ENCODE measurements around the gene GDPD4.

Gene GDPD4

DNA sequence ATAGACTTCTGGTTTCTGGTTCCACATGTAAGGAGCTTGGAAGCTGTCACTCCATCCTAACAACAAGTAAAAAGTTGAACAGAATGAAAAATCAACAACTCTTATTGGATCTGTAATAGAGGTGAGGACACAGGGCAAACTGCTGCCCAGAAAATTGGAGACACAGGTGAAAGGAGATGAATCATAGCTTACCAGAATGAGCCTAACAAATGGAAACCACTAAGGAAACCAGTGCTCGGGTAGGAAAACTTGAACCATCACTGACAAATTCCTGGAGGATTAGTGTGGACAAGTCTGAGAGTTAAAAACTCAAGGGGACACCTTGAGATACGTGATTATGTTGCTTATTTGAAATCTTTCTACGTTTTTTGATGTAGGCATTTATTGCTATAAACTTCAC lies 52.1 kb downstream of the GDPD4 start:
- no peak for DNase-seq (ENCODE audit: low read depth in 2 of 3, low spot score in 1 of 3)

DNA sequence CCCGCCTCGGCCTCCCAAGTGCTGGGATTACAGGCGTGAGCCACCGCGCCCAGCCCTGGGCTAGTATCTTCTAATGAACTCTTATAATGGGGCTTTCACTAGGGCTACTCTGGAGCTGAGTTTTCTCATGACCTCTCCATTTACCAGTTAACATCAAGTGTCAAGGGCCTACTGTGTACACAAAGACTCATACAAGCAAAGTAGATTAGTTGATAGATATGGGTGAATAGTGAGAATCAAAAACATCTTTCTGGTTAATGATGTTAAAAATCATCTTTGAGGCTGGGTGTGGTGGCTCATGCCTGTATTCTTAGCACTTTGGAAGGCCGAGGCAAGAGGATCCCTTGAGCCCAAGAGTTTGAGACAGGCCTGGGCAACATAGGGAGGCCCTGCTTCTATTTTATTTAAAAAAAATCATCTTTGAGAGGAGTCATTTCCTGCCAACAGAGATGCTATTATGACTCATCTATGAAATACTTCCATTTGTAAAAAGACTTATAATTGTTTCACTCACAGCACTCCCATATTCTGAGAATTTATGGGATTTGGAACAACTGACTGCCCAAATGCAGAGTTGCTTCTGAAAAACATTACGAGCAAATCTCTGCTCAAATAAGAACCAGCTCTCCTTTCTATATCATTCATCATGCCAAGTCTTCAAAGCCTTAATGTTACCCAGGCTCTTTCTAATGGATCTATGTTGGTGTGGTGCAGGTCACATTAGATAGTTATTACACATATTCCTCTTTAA lies 57.0 kb downstream of the GDPD4 start:
- no peak for DNase-seq (ENCODE audit: low read depth in 2 of 3, low spot score in 1 of 3)

DNA sequence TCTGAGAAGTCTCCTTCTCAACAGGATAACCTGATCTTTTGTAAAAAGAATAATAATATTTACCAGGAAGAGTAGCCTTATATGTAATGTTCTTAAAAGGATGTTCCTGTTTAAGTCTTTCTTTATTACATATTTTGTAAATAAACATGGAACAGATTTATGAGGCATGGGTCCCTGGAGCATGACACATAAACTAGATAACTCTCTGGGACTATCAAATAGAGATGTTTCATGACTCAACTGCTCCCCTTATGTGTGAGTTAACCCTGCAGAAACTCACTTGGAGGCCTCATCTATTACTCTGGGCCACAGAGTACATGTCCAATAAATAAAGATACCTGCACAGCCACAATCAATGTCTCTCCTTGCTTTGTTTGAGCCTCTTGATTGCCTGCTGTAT lies 64.6 kb downstream of the GDPD4 start:
- DNase-seq (ENCODE audit: low read depth in 2 of 3, low spot score in 1 of 3), result no peak

DNA sequence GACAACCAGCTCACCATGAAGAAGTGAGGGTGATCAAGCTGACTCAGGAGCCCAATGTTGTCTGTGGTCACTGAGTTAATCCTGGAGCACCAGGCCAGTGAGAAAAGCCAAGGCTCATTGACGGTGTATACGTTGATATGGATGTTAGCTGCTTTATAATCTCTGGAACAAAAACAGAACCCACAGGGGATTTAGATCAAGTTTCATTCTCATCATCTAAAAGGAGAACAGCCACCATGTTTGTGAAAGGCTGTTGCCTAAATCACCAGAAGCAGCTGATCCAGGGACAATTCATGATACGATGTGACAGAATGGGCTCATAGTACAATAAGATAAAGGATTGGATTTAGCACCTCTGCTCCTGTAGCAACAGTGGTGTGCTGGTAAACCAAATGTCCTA lies 68.5 kb downstream of the GDPD4 start:
- DNase-seq (ENCODE audit: low read depth in 2 of 3, low spot score in 1 of 3), result no peak

DNA sequence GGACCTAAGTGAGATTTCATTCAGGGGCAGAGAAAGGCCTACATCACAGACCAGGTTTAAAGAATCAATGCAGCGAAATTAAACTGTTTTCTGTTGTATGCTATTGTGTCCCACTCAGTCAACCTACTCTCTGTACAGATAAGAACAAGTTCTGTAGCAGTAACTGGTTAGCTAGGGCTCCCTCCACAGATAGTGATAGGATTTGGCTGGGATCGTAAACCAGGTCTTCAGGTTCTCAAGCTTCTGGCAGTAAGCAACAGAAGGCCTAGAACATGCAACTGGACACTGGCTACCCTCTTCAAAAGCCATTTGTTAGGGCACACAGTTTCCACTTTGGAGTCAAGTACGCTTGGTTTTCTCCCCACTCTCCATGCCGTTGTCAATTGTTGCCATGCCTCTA lies 69.2 kb downstream of the GDPD4 start:
- no peak for DNase-seq (ENCODE audit: low read depth in 2 of 3, low spot score in 1 of 3)

DNA sequence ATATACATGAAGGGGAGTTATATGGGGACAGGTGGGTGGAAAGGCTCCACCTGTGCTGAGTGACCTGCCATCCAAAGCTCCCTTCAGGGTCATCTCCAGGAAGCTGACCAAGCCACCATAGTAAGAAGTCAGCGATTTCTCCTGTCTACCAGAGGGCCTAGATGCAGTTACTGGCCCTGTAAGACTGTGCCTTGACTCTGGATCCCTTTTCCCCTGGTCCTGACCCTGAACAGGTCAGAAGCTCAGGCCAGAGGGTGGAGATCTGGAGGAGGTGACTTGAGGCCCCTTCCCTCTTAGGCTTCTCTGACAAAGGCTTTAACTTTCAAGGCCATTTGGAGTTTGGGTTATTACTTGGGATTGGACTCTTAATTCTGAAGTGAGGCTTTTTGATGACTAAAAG lies 69.7 kb downstream of the GDPD4 start:
- DNase-seq (ENCODE audit: low read depth in 2 of 3, low spot score in 1 of 3), result no peak

DNA sequence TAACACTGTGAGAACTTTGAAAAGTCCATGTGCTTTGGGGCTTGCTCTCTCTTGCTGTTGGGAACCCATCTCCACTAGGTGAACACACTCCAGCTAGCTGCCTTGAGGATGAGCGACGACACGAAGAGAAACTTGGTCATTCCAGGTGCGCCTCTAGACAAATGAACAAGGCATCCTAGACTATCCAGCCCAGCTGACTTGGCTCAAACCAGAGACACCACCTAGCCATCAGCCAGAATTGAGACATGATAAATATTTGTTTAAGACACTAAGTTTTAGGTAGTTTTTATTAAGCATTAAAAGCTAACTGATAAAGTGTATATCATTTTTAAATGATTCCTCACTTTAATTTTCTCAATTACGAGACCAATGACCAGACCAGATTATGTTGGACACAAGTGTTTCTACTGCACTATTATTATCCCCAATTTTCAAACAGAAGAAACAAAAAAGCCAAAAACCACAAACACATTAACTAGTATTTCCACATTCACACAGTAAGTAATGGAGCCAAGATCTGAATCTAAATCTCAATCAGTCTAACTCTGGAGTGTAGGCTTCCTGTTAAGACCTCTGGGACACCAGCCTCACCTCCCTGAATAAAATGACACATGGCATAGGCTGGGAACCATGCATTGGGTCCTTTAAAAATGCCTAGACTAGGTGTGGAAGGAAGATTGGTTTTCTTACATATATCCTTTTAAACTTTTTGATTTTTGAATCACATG lies 70.4 kb downstream of the GDPD4 start:
- DNase-seq (ENCODE audit: low read depth in 2 of 3, low spot score in 1 of 3), result no peak

DNA sequence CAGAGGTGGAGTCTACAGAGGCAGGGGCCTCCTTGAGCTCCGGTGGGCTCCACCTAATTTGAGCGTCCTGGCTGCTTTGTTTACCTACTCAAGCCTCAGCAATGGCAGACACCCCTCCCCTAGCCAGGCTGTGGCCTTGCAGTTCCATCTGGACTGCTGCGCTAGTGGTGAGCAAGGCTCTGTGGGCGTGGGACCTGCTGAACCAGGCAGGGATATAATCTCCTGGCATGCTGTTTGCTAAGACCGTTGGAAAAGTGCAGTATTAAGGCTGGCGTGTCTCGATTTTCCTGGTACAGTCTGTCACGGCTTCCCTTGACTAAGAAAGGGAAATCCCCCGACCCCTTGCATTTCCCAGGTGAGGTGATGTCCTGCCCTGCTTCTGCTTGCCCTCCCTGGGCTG lies 77.7 kb downstream of the GDPD4 start:
- DNase-seq (ENCODE audit: low read depth in 2 of 3, low spot score in 1 of 3), result no peak

DNA sequence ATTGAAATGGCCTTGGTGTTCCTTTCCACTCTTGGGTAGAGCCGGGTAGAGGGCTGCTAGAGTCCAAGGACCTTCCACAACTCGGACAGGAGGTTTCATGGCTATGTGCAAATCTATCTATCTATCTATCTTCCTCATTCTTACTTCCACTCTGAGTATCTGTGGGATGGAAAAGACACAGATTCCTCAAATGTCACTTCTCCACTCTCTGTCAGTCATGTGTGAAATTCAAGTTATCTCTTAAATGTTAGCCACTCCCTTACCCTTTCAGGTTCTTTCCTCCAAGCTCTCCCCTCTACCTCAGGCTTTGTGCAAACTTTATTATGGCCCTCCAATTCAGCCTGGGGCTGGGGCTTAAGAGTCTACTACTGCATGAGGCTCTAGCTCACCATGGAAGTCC lies 84.3 kb downstream of the GDPD4 start:
- no peak for DNase-seq (ENCODE audit: low read depth in 2 of 3, low spot score in 1 of 3)

DNA sequence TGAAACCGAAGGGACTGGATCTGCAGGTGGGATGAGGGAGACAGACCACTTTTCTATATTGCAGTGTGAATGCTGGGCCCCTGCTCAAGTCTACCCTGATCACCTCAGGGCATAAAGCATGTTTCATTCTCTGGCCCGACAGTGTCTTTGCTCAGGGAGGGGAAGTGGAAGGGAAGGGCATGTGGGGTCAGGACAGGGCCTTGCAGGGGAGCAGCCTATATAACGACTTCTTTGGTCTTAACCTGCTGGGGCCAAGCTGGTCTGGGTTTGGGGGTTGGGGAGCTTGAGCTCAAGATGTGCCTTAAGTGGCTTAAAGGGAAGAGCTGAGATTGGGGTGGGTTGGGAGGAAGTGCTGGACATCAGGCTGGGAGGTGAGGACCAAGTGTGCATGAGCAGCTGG lies 86.4 kb downstream of the GDPD4 start:
- DNase-seq (ENCODE audit: low read depth in 2 of 3, low spot score in 1 of 3), result no peak

DNA sequence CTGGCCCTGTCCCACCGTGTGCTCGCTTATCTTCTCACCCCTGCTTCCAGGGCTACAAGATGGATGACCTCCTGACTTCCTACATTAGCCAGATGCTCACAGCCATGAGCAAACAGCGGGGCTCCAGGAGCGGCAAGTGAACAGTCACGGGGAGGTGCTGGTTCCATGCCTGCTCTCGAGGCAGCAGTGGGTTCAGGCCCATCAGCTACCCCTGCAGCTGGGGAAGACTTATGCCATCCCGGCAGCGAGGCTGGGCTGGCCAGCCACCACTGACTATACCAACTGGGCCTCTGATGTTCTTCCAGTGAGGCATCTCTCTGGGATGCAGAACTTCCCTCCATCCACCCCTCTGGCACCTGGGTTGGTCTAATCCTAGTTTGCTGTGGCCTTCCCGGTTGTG lies 86.9 kb downstream of the GDPD4 start:
- no peak for DNase-seq (ENCODE audit: low read depth in 2 of 3, low spot score in 1 of 3)

DNA sequence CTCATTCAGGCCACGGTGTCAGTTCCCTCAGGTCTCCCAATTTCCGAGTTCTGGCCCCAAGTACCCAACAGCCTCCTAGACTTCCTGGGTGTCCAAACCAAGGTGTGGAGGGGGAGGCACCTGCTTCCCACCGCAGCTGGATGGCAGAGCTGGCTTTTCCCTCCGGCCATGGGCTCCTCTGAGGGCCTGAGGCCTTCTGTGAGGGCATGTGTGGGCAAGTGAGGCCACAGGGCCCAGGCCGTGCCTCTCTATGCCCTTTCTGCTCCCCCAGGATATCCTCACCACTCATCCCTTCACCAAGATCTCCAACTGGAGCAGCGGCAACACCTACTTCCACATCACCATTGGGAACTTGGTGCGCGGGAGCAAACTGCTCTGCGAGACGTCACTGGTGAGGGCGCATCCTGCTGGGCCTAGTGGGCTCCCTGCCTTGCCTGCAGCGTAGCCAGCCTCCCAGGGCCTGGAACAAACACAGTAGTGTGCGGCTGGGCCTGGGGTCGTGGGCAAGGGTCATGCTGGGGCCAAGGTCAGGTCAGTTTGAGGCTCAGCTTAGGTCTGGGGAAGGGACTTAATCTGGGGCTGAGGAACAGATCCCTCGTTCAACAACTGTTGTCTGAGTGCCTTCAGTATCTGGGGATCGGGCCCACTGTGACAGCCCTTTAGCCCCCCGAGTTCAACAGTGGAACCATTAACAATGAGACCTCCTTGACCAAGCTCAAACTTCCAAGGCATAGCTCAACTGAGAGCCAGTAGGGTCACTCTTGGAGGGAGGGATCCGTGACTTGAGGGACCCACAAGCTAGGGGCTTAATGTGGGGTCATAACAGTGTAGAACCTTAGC lies 87.7 kb downstream of the GDPD4 start:
- DNase-seq (ENCODE audit: low read depth in 2 of 3, low spot score in 1 of 3), result no peak

DNA sequence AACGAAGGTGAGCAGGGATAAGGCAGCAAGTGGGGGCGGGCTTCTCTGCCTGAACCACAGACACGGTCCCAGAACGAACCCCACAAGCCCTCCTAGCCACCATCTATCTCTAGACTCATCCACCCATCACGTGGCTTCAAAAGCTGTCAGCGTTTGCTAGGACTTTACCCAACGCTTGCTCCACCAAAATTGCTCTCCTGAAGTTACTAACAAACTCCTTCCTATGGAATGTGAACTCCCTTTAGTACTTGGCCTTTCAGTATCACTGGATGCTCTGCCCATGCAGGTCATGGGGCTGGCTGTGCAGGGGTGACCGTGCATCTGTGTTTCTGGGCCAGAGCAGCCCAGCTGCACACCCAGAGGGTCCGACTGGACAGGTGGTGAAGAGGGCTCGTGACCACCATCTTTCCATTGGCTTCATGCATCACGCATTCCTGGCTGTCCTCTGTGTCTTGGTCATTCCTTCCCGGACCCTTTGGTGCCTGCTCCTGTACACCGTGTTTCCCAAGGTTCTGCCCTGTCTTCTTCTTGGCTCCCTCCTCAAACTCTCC lies 88.4 kb downstream of the GDPD4 start:
- no peak for DNase-seq (ENCODE audit: low read depth in 2 of 3, low spot score in 1 of 3)

DNA sequence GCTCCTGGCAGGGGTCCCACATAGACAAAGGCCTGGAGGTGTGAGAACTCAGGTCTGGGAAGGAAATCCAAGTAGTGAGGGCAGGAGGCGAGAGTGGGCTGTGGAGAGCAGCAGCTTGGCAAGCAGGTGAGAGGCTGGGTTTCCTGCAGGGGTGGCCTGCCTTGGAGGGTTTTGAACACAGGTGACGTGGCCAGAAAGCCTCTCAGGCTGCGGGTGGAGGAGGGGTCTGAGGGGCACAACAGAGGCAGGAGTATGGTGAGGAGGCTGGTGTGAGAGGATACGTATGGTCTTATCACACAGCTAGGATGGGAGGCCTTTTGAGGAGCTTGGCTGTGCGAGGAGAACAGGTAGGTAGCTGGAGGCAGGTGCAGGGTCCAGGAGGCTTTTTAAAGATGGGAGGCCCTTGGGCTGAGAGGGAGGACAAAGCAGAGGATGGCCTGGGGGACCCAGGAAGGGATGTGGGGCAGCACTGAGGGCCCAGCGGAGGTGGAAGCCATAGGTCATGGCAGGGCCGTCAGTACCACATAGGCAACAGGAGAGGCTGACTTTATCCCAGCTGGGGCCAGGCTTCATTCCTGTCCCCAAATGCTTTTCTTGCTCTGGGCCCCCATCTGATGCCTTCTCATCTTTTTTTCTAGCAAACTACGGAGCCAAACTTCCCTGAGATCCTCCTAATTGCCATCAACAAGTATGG lies 89.0 kb downstream of the GDPD4 start:
- no peak for DNase-seq (ENCODE audit: low read depth in 2 of 3, low spot score in 1 of 3)

DNA sequence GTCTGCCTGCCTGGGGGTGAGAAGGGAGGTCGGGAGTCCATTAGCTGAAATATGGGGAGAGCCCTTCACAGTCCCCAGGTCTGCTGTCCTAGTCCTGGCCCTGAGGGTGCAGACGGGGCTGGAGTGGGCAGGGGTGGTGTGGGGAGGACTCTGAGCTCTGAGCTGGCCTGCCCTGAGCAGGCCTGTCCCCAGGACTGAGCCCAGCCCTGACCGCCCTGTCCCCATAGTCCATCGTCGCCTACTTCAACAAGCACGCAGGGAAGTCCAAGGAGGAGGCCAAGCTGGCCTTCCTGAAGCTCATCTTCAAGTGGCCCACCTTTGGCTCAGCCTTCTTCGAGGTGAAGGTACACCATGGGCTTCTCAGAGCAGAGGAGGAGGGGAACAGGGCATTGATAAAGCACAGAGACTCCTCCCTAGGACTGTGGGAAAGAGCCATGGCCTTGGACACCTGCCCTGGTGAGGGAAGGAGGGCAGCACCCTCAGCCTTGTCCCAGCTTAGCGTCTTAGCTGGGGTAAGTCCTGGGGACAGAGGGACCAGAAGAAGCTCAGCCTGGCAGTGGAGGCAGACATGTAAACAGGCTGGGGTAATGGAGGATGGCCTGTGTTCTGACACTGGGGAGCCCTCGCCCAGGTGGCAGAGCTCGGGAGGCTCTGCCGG lies 89.8 kb downstream of the GDPD4 start:
- no peak for DNase-seq (ENCODE audit: low read depth in 2 of 3, low spot score in 1 of 3)

DNA sequence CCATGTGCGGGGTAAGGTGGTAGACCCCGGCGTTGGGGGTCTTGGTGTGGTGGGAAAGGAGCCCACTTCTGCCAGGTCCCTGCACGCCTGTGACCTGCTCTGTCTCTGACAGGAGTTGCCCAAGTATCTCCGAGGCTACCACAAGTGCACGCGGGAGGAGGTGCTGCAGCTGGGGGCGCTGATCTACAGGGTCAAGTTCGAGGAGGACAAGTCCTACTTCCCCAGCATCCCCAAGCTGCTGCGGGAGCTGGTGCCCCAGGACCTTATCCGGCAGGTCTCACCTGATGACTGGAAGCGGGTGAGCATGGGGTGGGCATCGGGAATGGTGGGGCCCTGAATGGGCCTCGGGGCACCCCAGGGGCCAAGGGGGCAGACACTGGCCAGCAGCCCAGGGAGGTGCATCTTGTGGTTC lies 90.4 kb downstream of the GDPD4 start:
- no peak for DNase-seq (ENCODE audit: low read depth in 2 of 3, low spot score in 1 of 3)

DNA sequence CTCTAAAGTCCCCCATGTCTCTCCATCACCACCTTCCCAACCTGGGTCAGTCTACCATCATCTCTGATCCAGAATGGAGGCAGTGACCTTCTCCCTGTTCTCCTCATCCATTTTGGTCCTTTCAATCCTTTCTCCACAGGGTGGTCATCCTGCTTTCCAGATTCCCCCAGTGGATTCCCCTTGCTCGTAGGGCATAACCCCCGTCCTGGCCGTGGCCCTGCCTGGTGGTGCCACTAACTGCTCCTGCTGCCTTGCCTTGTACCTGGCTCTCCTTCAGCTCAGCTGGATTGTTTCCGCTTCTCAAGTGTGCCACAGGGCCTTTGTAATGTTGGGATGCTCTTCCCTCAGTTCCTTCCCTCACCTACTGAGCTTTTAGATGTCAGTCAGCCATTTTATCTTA lies 91.8 kb downstream of the GDPD4 start:
- no peak for DNase-seq (ENCODE audit: low read depth in 2 of 3, low spot score in 1 of 3)

DNA sequence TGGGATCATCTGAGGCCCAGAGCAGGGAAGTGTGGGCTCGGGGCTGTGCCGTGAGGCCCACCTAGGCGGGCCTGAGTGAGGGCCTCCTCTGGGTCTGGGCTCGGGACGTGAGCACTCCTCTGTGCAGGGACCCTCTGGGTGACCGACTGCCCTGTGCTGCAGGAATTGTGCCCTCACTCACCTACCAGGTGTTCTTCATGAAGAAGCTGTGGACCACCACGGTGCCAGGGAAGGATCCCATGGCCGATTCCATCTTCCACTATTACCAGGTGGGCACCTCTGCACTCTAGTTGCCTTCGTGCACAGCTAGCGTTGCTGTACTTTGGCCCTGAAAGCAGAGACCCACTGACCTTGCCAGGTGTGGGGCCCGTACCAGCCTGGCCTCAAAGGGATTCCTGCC lies 93.0 kb downstream of the GDPD4 start:
- DNase-seq (ENCODE audit: low read depth in 2 of 3, low spot score in 1 of 3), result no peak

DNA sequence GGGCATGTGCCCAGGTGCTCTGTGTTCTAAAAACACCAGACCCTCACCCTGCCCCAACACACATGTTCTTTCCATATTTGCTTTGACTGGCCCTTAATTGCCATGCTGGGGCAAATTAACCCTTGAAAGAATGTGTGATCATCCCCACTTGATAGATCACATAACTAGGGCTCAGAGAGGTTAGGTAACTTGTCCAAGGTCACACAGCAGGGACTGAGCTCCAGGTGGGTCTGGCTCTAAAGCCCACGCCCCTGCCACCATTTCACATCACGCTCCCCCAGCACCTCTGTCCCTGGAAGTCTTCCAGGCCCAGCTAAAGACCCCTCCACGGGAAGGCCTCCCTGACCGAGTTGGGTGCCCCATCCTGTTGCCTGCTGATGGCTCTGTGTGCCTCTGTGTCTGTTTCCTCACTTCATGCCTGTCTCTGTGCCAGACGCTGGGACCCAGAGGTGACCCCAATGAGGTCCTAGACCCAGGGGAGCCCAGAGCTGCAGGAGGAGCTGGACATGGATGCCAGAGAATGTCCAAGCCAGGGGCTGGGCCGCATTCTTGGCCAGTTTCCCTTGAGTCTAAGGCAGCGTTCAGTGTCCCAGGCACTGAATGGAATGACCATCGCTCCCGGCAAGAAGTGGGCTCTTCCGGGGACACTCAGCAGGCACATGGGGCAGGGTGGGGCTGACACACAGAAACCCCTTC lies 93.7 kb downstream of the GDPD4 start:
- no peak for DNase-seq (ENCODE audit: low read depth in 2 of 3, low spot score in 1 of 3)

DNA sequence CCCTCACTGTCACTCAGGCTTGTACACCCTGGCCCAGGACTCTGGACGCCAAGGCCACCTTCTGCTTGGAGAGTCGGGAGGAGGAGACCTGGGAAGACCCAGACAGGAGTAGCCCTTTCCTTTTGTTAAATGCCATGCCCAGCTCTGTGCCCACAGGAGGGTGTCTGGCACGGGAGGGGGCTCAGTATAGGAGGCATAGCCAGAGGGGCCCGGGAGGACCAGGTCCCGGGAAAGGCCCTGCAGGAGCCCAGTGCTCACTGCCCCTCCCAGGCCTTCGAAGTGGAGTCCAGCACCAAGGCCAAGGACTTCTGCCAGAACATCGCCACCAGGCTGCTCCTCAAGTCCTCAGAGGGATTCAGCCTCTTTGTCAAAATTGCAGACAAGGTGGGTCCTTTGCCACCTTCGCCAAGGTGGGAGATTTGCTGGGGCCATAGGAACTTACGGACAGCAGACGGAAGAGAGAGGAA lies 94.4 kb downstream of the GDPD4 start:
- DNase-seq (ENCODE audit: low read depth in 2 of 3, low spot score in 1 of 3), result no peak
